Neuronal stem cell (in vitro differentiated cells): ENCODE results near the gene DNM3. TPM values are rescaled to one million over a fixed set of nuclear protein-coding genes. Genes with fewer than 3 reads are reported as not detected.
A peak's percentile ranks its signal among the peaks of the same experiment; 100 is the strongest.

Source experiments
- DNase-seq: peaks from one replicate; pipeline ENCODE4 v3.0.0-alpha.2; 2013; ENCODE audit warnings: low spot score
- H2AFZ ChIP-seq: one replicate; pipeline ENCODE4 v1.6.1; 2013; ENCODE audit warnings: mild to moderate bottlenecking, low read length, inconsistent platforms
- H2AK5ac ChIP-seq: 2 replicates; pipeline ENCODE4 v1.6.1; 2013; ENCODE audit warnings: low read depth, mild to moderate bottlenecking, inconsistent platforms, low read length, moderate library complexity, mixed read lengths
- H2BK120ac ChIP-seq: 2 replicates; pipeline ENCODE4 v1.6.1; 2013; ENCODE audit warnings: low read depth, mild to moderate bottlenecking, inconsistent platforms, low read length, moderate library complexity, mixed read lengths
- H2BK12ac ChIP-seq: one replicate; pipeline ENCODE4 v1.6.1; 2013; ENCODE audit warnings: low read length, inconsistent platforms
- H2BK15ac ChIP-seq: 2 replicates; pipeline ENCODE4 v1.6.1; 2013; ENCODE audit warnings: mild to moderate bottlenecking, low read length, inconsistent platforms, mixed read lengths
- H2BK5ac ChIP-seq: one replicate; pipeline ENCODE4 v1.6.1; 2013; ENCODE audit warnings: inconsistent platforms, mild to moderate bottlenecking, low read length, moderate library complexity
- H3K14ac ChIP-seq: one replicate; pipeline ENCODE4 v1.6.1; 2013; ENCODE audit warnings: low read length, inconsistent platforms
- H3K18ac ChIP-seq: 2 replicates; pipeline ENCODE4 v1.6.1; 2013; ENCODE audit warnings: low read length, inconsistent platforms
- H3K23ac ChIP-seq: 2 replicates; pipeline ENCODE4 v1.6.1; 2013; ENCODE audit warnings: low read depth, mild to moderate bottlenecking, mixed read lengths, low read length, inconsistent platforms; ENCODE audit not compliant: poor library complexity
- H3K27ac ChIP-seq: replicated peaks from 3 replicates; pipeline ENCODE4 v1.5.1; 2013; ENCODE audit warnings: low read length, inconsistent platforms
- H3K27me3 ChIP-seq, 3 experiments: 2 replicates each; pipeline ENCODE4 v1.6.1; 2013; ENCODE audit warnings: low read length in 3 of 3, mild to moderate bottlenecking in 2 of 3, inconsistent platforms in 1 of 3, low read depth in 1 of 3, mixed read lengths in 1 of 3, moderate library complexity in 1 of 3; ENCODE audit not compliant: control insufficient read depth in 3 of 3, insufficient read depth in 3 of 3
- H3K36me3 ChIP-seq, 2 donors: replicated peaks in 1 of 2; 2 replicates each; pipeline ENCODE4 v1.6.1; 2013; ENCODE audit warnings: low read length in 2 of 2; ENCODE audit not compliant: control insufficient read depth in 2 of 2, insufficient read depth in 2 of 2
- H3K4ac ChIP-seq: 2 replicates; pipeline ENCODE4 v1.6.1; 2013; ENCODE audit warnings: inconsistent platforms, mild to moderate bottlenecking, low read length, moderate library complexity
- H3K4me1 ChIP-seq, 2 donors: 1 replicate in 1 of 2; 2 replicates in 1 of 2; pipeline ENCODE4 v1.6.1; 2013; ENCODE audit warnings: low read length in 2 of 2, low read depth in 1 of 2; ENCODE audit not compliant: control insufficient read depth in 2 of 2, insufficient read depth in 1 of 2
- H3K4me2 ChIP-seq: one replicate; pipeline ENCODE4 v1.6.1; 2013; ENCODE audit warnings: mild to moderate bottlenecking, low read length, inconsistent platforms; ENCODE audit not compliant: insufficient read depth, poor library complexity, severe bottlenecking
- H3K4me3 ChIP-seq, 2 donors: 2 replicates each; pipeline ENCODE4 v1.5.1; 2013; ENCODE audit warnings: low read length in 2 of 2, mild to moderate bottlenecking in 2 of 2, inconsistent platforms in 1 of 2, moderate library complexity in 1 of 2
- H3K79me1 ChIP-seq: one replicate; pipeline ENCODE4 v1.6.1; 2013; ENCODE audit warnings: low read depth, mild to moderate bottlenecking, inconsistent platforms, low read length, moderate library complexity
- H3K9ac ChIP-seq: one replicate; pipeline ENCODE4 v1.6.1; 2013; ENCODE audit warnings: mild to moderate bottlenecking, low read depth, low read length, inconsistent platforms; ENCODE audit not compliant: poor library complexity
- H3K9me3 ChIP-seq, 2 donors: replicated peaks in 1 of 2; 2 replicates each; pipeline versions ENCODE3 to v1.6.1; 2013; ENCODE audit warnings: low read length in 2 of 2, mild to moderate bottlenecking in 2 of 2, inconsistent platforms in 1 of 2, low read depth in 1 of 2, mixed read lengths in 1 of 2, moderate library complexity in 1 of 2; ENCODE audit not compliant: control insufficient read depth in 2 of 2, insufficient read depth in 1 of 2
- H4K8ac ChIP-seq: one replicate; pipeline ENCODE4 v1.6.1; 2013; ENCODE audit warnings: low read depth, mild to moderate bottlenecking, inconsistent platforms, low read length, moderate library complexity
- H4K91ac ChIP-seq: one replicate; pipeline ENCODE4 v1.6.1; 2013; ENCODE audit warnings: low read length, low read depth, mild to moderate bottlenecking, inconsistent platforms; ENCODE audit not compliant: poor library complexity
- WGBS, 2 donors: extraction: QIAGEN DNeasy Blood & Tissue Kit; methylation state at CpG; one replicate each; pipeline ENCODE4 v1.1.7; 2013; ENCODE audit warnings: missing lambda C conversion rate in 2 of 2, mixed read lengths in 1 of 2; ENCODE audit not compliant: insufficient read length in 2 of 2, insufficient replicate concordance in 1 of 2; ENCODE audit errors: extremely low coverage in 2 of 2; 5-methylcytosine and 5-hydroxymethylcytosine counted together
- small RNA-seq: library from polyadenylated mRNA; stranded (forward); fragments of <200 nt; extraction: miRNeasy Mini kit (QIAGEN cat#:217004); gene quantifications from one replicate; pipeline ENCODE3, GENCODE V24; 2013; ENCODE audit not compliant: insufficient read depth

The DNM3 gene

GRCh38 chr1:172460177-172460576 lies 618.9 kb downstream of the DNM3 start:
- Histone ChIP-seq H3K14ac (no peak overlapping the region), H3K36me3 (no peaks in the 10 kb centered on the region), H3K9ac (no peak overlapping the region), H4K8ac (no peak overlapping the region), H3K27me3 (no peaks in the 10 kb centered on the region), H3K9me3 (no peaks in the 10 kb centered on the region), H3K23ac (no peak overlapping the region), H2BK5ac (no peak overlapping the region), H2AFZ (no peak overlapping the region), H3K79me1 (no peaks in the 10 kb centered on the region), H3K18ac (no peak overlapping the region), H3K4me2 (no peak overlapping the region), H2BK120ac (no peak overlapping the region), H3K4ac (no peak overlapping the region), H2BK12ac (no peak overlapping the region), H4K91ac (no peak overlapping the region), H3K4me1 (peaks cover 5 to 10% of the 10 kb centered on the region in 2 donors), H2AK5ac (no peak overlapping the region), H3K4me3 (no peak overlapping the region), H3K27ac (peak overlapping the region; percentile 80), H2BK15ac (no peak overlapping the region)
- WGBS, 2 donors, result no CpG with 5 or more reads among the region's 1 CpG
- DNase-seq, result no peak

- H3K27ac ChIP-seq, result peak overlapping the region; percentile 92
- no CpG with 5 or more reads among the region's 1 CpG for WGBS, 2 donors
- no peak overlapping the region for H3K9ac ChIP-seq
- peak overlapping the region; percentile 14 for H3K4me2 ChIP-seq
- no peak overlapping the region for H4K91ac ChIP-seq
- no peaks in the 10 kb centered on the region for H3K27me3 ChIP-seq
- H3K36me3 ChIP-seq, result no peaks in the 10 kb centered on the region
- H3K14ac ChIP-seq, result no peak overlapping the region
- no peak overlapping the region for H2BK5ac ChIP-seq
- H2BK120ac ChIP-seq, result no peak overlapping the region
- H3K4ac ChIP-seq, result no peak overlapping the region
- H2BK15ac ChIP-seq, result no peak overlapping the region
- no peak overlapping the region for H4K8ac ChIP-seq
- H3K9me3 ChIP-seq, result no peaks in the 10 kb centered on the region
- peak overlapping the region; percentile 92 for H2AFZ ChIP-seq
- H2AK5ac ChIP-seq, result no peak overlapping the region
- H3K79me1 ChIP-seq, result no peaks in the 10 kb centered on the region
- no peak overlapping the region for H3K23ac ChIP-seq
- no peak overlapping the region for H3K18ac ChIP-seq
- H3K4me1 ChIP-seq, result peaks cover 5 to 10% of the 10 kb centered on the region in 2 donors
- H2BK12ac ChIP-seq, result no peak overlapping the region
- peak; percentile 51 for DNase-seq
- H3K4me3 ChIP-seq, result no peak overlapping the region
Observed at GRCh38 chr1:172460887-172461315, 619.6 kb downstream of the DNM3 start.

Small RNA genes within 50 kb of the gene (small RNA-seq; reads per million reads assigned to genes)
- gene MIR199A2 (not detected), gene RNU6-157P (not detected)
